Coronary artery (tissue), 2 donors: ENCODE measurements around the gene PRDM1.
A peak's percentile ranks its signal among the peaks of the same experiment; 100 is the strongest.

ENCODE experiments used
- DNase-seq: peaks from one replicate; pipeline ENCODE4 v3.0.0-alpha.2; 2017; ENCODE audit warnings: low spot score
- H3K27ac ChIP-seq, 2 donors: fragments of 200-600 bp; sonication (generic); one replicate each; pipeline ENCODE4 v1.5.1; 2016 to 2019
- H3K4me3 ChIP-seq: fragments of 200-600 bp; sonication (generic); 2 replicates; pipeline ENCODE4 v1.5.1; 2016; ENCODE audit warnings: mild to moderate bottlenecking, moderate library complexity
- TF ChIP-seq, protein P1 (sequence below): fragments of 200-600 bp; sonication (generic); IDR thresholded peaks from one replicate; pipeline ENCODE4 v1.5.1; 2019; ENCODE audit warnings: antibody characterized with exemption

Gene PRDM1

GRCh38 chr6:106101466-106101865, 15.3 kb downstream of the PRDM1 start:
- no peak overlapping the region for H3K4me3 ChIP-seq
- TF ChIP-seq, protein P1, sequence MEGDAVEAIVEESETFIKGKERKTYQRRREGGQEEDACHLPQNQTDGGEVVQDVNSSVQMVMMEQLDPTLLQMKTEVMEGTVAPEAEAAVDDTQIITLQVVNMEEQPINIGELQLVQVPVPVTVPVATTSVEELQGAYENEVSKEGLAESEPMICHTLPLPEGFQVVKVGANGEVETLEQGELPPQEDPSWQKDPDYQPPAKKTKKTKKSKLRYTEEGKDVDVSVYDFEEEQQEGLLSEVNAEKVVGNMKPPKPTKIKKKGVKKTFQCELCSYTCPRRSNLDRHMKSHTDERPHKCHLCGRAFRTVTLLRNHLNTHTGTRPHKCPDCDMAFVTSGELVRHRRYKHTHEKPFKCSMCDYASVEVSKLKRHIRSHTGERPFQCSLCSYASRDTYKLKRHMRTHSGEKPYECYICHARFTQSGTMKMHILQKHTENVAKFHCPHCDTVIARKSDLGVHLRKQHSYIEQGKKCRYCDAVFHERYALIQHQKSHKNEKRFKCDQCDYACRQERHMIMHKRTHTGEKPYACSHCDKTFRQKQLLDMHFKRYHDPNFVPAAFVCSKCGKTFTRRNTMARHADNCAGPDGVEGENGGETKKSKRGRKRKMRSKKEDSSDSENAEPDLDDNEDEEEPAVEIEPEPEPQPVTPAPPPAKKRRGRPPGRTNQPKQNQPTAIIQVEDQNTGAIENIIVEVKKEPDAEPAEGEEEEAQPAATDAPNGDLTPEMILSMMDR, result no peak
- no peak for DNase-seq
- no peak overlapping the region for H3K27ac ChIP-seq

- DNase-seq, result no peak
- Histone ChIP-seq H3K4me3 (no peak overlapping the region), H3K27ac (no peak overlapping the region)
- TF ChIP-seq, protein P1, result no peak
Observed at GRCh38 chr6:106102034-106102433, 15.9 kb downstream of the PRDM1 start.

DNA sequence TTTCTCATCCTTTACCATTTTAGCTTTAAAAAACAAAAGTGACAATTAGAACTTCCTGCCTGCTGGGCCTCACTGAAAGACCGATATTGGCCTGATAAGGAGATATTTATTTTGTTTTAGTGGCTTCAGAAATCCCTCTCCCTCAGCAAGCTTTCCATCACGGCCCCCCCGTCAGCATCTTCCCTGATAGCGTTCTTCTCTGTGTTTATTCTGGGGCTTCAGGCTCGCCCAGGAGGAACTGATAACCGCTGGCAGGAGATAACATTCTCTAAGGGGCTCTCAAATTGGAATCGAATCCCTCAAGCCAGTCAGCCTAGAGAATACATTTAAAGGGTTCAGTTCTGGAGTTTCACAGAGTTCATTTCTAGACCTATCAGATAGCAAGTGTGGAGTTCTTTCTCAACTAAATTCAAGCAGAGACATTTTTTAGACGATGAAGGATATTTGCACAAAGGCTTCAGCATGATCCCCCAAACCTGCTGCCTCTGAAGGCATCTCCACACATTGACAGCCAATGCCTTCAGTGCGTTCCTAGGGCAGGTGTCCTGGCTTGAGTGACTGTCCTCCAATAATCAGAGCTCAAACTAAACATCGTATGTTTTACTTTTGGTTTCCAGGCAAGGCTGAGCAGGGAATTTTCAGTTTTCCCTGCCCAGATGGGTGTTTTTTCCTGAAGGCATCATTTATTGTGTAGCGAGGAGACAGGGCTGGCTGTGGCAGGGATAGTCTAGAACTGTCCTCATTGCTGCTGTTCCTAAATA, 17.0 kb downstream of the PRDM1 start:
- no peak for DNase-seq
- TF ChIP-seq, protein P1, result no peak
- H3K27ac ChIP-seq, result no peak overlapping the region
- peak overlapping the region; percentile 41 for H3K4me3 ChIP-seq

DNA sequence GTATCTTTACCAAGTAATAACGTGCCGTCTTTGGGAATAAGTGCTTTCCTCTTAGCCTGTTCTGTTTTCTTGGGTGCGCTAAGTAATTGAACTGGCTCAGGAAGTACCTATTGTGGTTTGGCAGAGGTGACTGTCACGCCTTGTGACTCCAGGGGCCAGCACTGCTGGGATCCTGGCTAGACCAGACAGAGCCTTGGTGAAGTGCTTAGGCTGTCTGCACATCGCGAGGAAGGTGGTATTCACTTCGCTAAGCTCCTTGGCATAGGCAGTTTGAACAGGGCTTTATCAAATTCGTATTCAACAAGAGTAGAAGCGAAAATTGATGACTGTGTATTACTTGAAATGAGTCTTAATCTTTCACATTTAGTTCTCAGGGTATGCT, 17.6 kb downstream of the PRDM1 start:
- H3K4me3 ChIP-seq, result peak overlapping the region; percentile 41
- no peak overlapping the region for H3K27ac ChIP-seq
- no peak for DNase-seq
- TF ChIP-seq, protein P1, result no peak

DNA sequence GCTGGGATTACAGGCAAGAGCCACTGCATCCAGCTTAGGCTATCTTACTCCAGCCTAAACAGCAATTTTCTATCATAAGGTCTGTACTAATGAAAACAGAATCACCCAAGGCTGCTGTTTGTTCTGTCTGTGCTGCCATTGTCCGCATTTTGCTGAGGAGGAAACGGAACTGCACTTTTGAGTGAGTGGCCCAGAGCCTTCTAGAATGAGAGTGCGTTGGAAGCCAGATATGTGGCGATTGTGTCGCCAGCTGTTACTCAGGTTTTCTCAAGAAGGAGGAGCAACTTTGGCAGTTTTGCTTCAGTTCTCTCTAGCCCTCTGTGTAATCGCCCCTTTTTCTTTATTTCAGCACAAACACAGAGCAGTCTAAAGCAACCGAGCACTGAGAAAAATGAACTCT, 18.3 kb downstream of the PRDM1 start:
- Histone ChIP-seq H3K4me3 (no peak overlapping the region), H3K27ac (no peak overlapping the region)
- TF ChIP-seq, protein P1, result no peak
- DNase-seq, result no peak

DNA sequence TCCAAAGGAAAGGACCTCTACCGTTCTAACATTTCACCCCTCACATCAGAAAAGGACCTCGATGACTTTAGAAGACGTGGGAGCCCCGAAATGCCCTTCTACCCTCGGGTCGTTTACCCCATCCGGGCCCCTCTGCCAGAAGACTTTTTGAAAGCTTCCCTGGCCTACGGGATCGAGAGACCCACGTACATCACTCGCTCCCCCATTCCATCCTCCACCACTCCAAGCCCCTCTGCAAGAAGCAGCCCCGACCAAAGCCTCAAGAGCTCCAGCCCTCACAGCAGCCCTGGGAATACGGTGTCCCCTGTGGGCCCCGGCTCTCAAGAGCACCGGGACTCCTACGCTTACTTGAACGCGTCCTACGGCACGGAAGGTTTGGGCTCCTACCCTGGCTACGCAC, 18.8 kb downstream of the PRDM1 start:
- Histone ChIP-seq H3K4me3 (no peak overlapping the region), H3K27ac (no peak overlapping the region)
- DNase-seq, result no peak
- TF ChIP-seq, protein P1, result no peak

DNA sequence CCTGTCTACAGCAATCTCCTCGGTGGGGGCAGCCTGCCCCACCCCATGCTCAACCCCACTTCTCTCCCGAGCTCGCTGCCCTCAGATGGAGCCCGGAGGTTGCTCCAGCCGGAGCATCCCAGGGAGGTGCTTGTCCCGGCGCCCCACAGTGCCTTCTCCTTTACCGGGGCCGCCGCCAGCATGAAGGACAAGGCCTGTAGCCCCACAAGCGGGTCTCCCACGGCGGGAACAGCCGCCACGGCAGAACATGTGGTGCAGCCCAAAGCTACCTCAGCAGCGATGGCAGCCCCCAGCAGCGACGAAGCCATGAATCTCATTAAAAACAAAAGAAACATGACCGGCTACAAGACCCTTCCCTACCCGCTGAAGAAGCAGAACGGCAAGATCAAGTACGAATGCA, 19.4 kb downstream of the PRDM1 start:
- TF ChIP-seq, protein P1, result no peak
- Histone ChIP-seq H3K4me3 (no peak overlapping the region), H3K27ac (no peak overlapping the region)
- no peak for DNase-seq
